ENCODE data around the gene PDE8B.

PDE8B gene

GRCh38 chr5:77391240-77391765 is 180.8 kb downstream of the PDE8B start:
- no peak for DNase-seq (ENCODE audit: extremely low read depth, low read depth)
- TF ChIP-seq CTCF (IDR thresholded peaks at IDR 0.05; ENCODE audit: low read depth, low read length, missing control alignments), result no peak
- no peak overlapping the region for H3K4me3 ChIP-seq (replicated peaks; ENCODE audit: low read depth, low read length)

- DNase-seq (ENCODE audit: extremely low read depth, low read depth), result no peak
- H3K4me3 ChIP-seq (replicated peaks; ENCODE audit: low read depth, low read length), result no peak overlapping the region
- TF ChIP-seq CTCF (IDR thresholded peaks at IDR 0.05; ENCODE audit: low read depth, low read length, missing control alignments), result no peak
Measured at GRCh38 chr5:77394064-77394715, 183.7 kb downstream of the PDE8B start.

GRCh38 chr5:77396017-77396416 is 185.5 kb downstream of the PDE8B start:
- DNase-seq (ENCODE audit: extremely low read depth, low read depth), result no peak
- TF ChIP-seq CTCF (IDR thresholded peaks at IDR 0.05; ENCODE audit: low read depth, low read length, missing control alignments), result no peak
- no peak overlapping the region for H3K4me3 ChIP-seq (replicated peaks; ENCODE audit: low read depth, low read length)

- no peak overlapping the region for H3K4me3 ChIP-seq (replicated peaks; ENCODE audit: low read depth, low read length)
- TF ChIP-seq CTCF (IDR thresholded peaks at IDR 0.05; ENCODE audit: low read depth, low read length, missing control alignments), result no peak
- DNase-seq (ENCODE audit: extremely low read depth, low read depth), result no peak
Measured at GRCh38 chr5:77397686-77398292, 187.3 kb downstream of the PDE8B start.

- DNase-seq (ENCODE audit: extremely low read depth, low read depth), result no peak
- H3K4me3 ChIP-seq (replicated peaks; ENCODE audit: low read depth, low read length), result no peak overlapping the region
- no peak for TF ChIP-seq CTCF (IDR thresholded peaks at IDR 0.05; ENCODE audit: low read depth, low read length, missing control alignments)
Measured at GRCh38 chr5:77398458-77398857, 188.0 kb downstream of the PDE8B start.

- no peak overlapping the region for H3K4me3 ChIP-seq (replicated peaks; ENCODE audit: low read depth, low read length)
- TF ChIP-seq CTCF (IDR thresholded peaks at IDR 0.05; ENCODE audit: low read depth, low read length, missing control alignments), result no peak
- no peak for DNase-seq (ENCODE audit: extremely low read depth, low read depth)
Measured at GRCh38 chr5:77398896-77399295, 188.4 kb downstream of the PDE8B start.

All from HFF-Myc (cell line).